Neutrophil (primary cell): ENCODE data around the gene CNTLN.

Source experiments
- H3K27ac ChIP-seq: fragments of 200-600 bp; sonication (generic); 2 replicates; pipeline ENCODE4 v1.5.1; 2016; ENCODE audit warnings: mild to moderate bottlenecking, moderate library complexity
- H3K27me3 ChIP-seq: fragments of 200-600 bp; sonication (generic); 2 replicates; pipeline ENCODE4 v1.6.0; 2016; ENCODE audit warnings: mild to moderate bottlenecking
- H3K36me3 ChIP-seq: fragments of 200-600 bp; sonication (generic); 2 replicates; pipeline ENCODE4 v1.5.1; 2017
- H3K4me1 ChIP-seq, 2 experiments: fragments of 200-600 bp in 1 of 2; sonication (generic) in 1 of 2; 1 replicate in 1 of 2; 2 replicates in 1 of 2; pipeline versions ENCODE4 v1.5.1 to v1.6.1; 2013 to 2016; ENCODE audit warnings: low read depth in 1 of 2, low read length in 1 of 2, mild to moderate bottlenecking in 1 of 2, moderate library complexity in 1 of 2; ENCODE audit not compliant: control insufficient read depth in 1 of 2, insufficient read depth in 1 of 2
- H3K4me3 ChIP-seq, 2 experiments: fragments of 200-600 bp in 1 of 2; sonication (generic) in 1 of 2; 1 replicate in 1 of 2; 2 replicates in 1 of 2; pipeline ENCODE4 v1.5.1; 2013 to 2016; ENCODE audit warnings: low read depth in 1 of 2, low read length in 1 of 2, mild to moderate bottlenecking in 1 of 2, moderate library complexity in 1 of 2
- H3K9me3 ChIP-seq: fragments of 200-600 bp; sonication (generic); 2 replicates; pipeline ENCODE4 v1.5.1; 2016
- CTCF ChIP-seq: fragments of 200-600 bp; sonication (generic); IDR thresholded peaks from 2 replicates; pipeline ENCODE4 v1.5.1; 2016; ENCODE audit warnings: antibody characterized with exemption

CNTLN gene

GRCh38 chr9:17476401-17476800 lies 341.6 kb downstream of the CNTLN start:
- Histone ChIP-seq H3K4me3 (no peak overlapping the region), H3K27ac (no peak overlapping the region), H3K27me3 (no peaks in the 10 kb centered on the region), H3K4me1 (no peaks in the 10 kb centered on the region), H3K9me3 (no peaks in the 10 kb centered on the region), H3K36me3 (no peaks in the 10 kb centered on the region)
- TF ChIP-seq CTCF: no peak

- Histone ChIP-seq H3K27ac (no peak overlapping the region), H3K4me1 (no peaks in the 10 kb centered on the region), H3K36me3 (no peaks in the 10 kb centered on the region), H3K27me3 (no peaks in the 10 kb centered on the region), H3K9me3 (no peaks in the 10 kb centered on the region), H3K4me3 (no peak overlapping the region)
- TF ChIP-seq CTCF: no peak
These were observed 343.0 kb downstream of the CNTLN start for GRCh38 chr9:17477816-17478215.

- no peaks in the 10 kb centered on the region for H3K36me3 ChIP-seq
- H3K27me3 ChIP-seq: no peaks in the 10 kb centered on the region
- H3K27ac ChIP-seq: no peak overlapping the region
- H3K4me3 ChIP-seq: no peak overlapping the region
- H3K9me3 ChIP-seq: no peaks in the 10 kb centered on the region
- no peak for TF ChIP-seq CTCF
- H3K4me1 ChIP-seq: no peaks in the 10 kb centered on the region
These were observed 346.1 kb downstream of the CNTLN start for GRCh38 chr9:17480966-17481365.

- Histone ChIP-seq H3K9me3 (no peaks in the 10 kb centered on the region), H3K27ac (no peak overlapping the region), H3K36me3 (no peaks in the 10 kb centered on the region), H3K27me3 (no peaks in the 10 kb centered on the region), H3K4me1 (no peaks in the 10 kb centered on the region), H3K4me3 (no peak overlapping the region)
- no peak for TF ChIP-seq CTCF
These were observed 346.7 kb downstream of the CNTLN start for GRCh38 chr9:17481565-17481964.

- Histone ChIP-seq H3K27me3 (no peaks in the 10 kb centered on the region), H3K4me1 (no peaks in the 10 kb centered on the region), H3K27ac (no peak overlapping the region), H3K4me3 (no peak overlapping the region), H3K36me3 (no peaks in the 10 kb centered on the region), H3K9me3 (no peaks in the 10 kb centered on the region)
- TF ChIP-seq CTCF: no peak
These were observed 350.1 kb downstream of the CNTLN start for GRCh38 chr9:17484906-17485305.

GRCh38 chr9:17486396-17486795 lies 351.6 kb downstream of the CNTLN start:
- Histone ChIP-seq H3K27me3 (no peaks in the 10 kb centered on the region), H3K4me3 (no peak overlapping the region), H3K9me3 (no peaks in the 10 kb centered on the region), H3K36me3 (no peaks in the 10 kb centered on the region), H3K4me1 (no peaks in the 10 kb centered on the region), H3K27ac (no peak overlapping the region)
- no peak for TF ChIP-seq CTCF
